Testis (tissue), 2 donors: ENCODE measurements around the gene PPBP.

Source experiments
- POLR2A ChIP-seq: fragments of 450-650 bp; IDR thresholded peaks from one replicate; pipeline ENCODE4 v1.6.1; 2017; ENCODE audit warnings: antibody characterized with exemption, mild to moderate bottlenecking, moderate library complexity
- TF ChIP-seq, protein P1 (sequence below), 3 experiments: fragments of 450-650 bp in 2 of 3; fragments of 200-600 bp in 1 of 3; sonication (generic) in 1 of 3; IDR thresholded peaks; one replicate each; pipeline ENCODE4 v1.5.1; 2016 to 2019; ENCODE audit warnings: antibody characterized with exemption in 3 of 3, mild to moderate bottlenecking in 2 of 3, moderate library complexity in 1 of 3

DNA sequence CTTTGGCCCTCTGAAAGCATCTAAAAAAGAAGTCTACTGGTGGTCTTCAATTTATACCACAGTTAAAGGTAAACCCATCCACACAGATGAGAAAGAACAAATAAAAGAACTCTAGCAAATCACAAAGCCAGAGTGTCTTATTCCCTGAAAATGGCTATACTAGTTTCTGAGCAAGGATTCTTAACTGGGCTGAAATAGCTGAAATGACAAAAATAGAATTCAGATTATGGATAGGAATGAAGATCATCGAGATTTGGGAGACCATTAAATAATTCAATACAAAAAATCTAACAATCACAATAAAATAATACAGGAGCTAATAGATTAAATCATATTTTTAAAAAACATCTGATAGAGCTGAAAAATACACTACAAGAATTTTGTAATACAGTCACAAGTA, 18.0 kb downstream of the PPBP start:
- TF ChIP-seq, protein P1, sequence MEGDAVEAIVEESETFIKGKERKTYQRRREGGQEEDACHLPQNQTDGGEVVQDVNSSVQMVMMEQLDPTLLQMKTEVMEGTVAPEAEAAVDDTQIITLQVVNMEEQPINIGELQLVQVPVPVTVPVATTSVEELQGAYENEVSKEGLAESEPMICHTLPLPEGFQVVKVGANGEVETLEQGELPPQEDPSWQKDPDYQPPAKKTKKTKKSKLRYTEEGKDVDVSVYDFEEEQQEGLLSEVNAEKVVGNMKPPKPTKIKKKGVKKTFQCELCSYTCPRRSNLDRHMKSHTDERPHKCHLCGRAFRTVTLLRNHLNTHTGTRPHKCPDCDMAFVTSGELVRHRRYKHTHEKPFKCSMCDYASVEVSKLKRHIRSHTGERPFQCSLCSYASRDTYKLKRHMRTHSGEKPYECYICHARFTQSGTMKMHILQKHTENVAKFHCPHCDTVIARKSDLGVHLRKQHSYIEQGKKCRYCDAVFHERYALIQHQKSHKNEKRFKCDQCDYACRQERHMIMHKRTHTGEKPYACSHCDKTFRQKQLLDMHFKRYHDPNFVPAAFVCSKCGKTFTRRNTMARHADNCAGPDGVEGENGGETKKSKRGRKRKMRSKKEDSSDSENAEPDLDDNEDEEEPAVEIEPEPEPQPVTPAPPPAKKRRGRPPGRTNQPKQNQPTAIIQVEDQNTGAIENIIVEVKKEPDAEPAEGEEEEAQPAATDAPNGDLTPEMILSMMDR (IDR thresholded peaks at IDR 0.05) = no peak
- no peak for TF ChIP-seq POLR2A
